ENCODE measurements around the gene RFNG. TPM values are rescaled to one million over a fixed set of nuclear protein-coding genes. Genes with fewer than 3 reads are reported as not detected.

The RFNG gene
- total and polyA plus RNA-seq, 2 donors from 2014 or later = 29.8 to 47.3 TPM

DNA sequence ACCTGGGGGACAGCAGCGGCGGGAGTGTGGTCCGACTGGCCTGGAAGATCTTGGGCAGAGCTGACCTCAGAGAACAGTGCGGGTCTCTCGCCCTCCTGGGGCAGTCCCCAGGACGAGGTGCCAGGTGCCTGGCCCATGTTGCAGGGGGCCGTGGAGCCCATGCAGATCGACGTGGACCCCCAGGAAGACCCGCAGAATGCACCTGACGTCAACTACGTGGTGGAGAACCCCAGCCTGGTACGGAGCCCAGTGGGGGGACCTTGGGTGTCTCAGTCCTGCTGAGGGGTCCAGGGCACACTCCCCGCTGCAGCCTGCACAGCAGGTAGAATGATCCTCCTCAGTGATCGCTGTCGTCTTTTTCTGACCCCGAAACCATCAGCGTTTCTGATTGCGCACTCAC lies 1.5 kb upstream of the RFNG start:
- no peak for TF ChIP-seq CTCF (IDR thresholded peaks at IDR 0.05; ENCODE audit: borderline replicate concordance, extremely low read depth, insufficient read depth)
- intact Hi-C loops (cut with DNase I) = no loop called here
- FAIRE-seq (no peak), DNase-seq (peak in 1 of 5 donors; percentile 72)
- Histone ChIP-seq H3K27me3 (ENCODE audit: control insufficient read depth, insufficient read depth, low read length) (no peaks in the 10 kb centered on the region), H3K36me3 (ENCODE audit: control insufficient read depth in 2 of 3, insufficient read depth in 3 of 3, low read length in 3 of 3) (peaks cover 0 to 9% (median 2%) of the 10 kb centered on the region in 3 donors), H3K4me3 (ENCODE audit: low read length in 3 of 3) (peak overlapping the region in 1 of 3 donors; percentile 80), H3K4me1 (ENCODE audit: control insufficient read depth in 2 of 3, insufficient read depth in 2 of 3, low read depth in 1 of 3, low read length in 3 of 3) (peaks cover 0 to 32% (median 12%) of the 10 kb centered on the region in 3 donors), H3K9ac (ENCODE audit: low read length in 3 of 3) (peak overlapping the region in 1 of 3 donors; percentile 69), H3K9me3 (ENCODE audit: control insufficient read depth in 2 of 3, insufficient read depth in 1 of 3, low read length in 3 of 3) (no peaks in the 10 kb centered on the region), H3K27ac (ENCODE audit: low read depth in 2 of 2, low read length in 2 of 2) (no peak overlapping the region)

GRCh38 chr17:82052638-82053059 lies 1.0 kb upstream of the RFNG start:
- H3K4me3 ChIP-seq (ENCODE audit: low read length in 3 of 3) = peak overlapping the region; percentile 51 to 82 (median 80)
- peaks cover 0 to 9% (median 2%) of the 10 kb centered on the region in 3 donors for H3K36me3 ChIP-seq (ENCODE audit: control insufficient read depth in 2 of 3, insufficient read depth in 3 of 3, low read length in 3 of 3)
- no peak for TF ChIP-seq CTCF (IDR thresholded peaks at IDR 0.05; ENCODE audit: borderline replicate concordance, extremely low read depth, insufficient read depth)
- FAIRE-seq = no peak
- H3K9me3 ChIP-seq (ENCODE audit: control insufficient read depth in 2 of 3, insufficient read depth in 1 of 3, low read length in 3 of 3) = no peaks in the 10 kb centered on the region
- intact Hi-C loops (cut with DNase I) = no loop called here
- peaks cover 0 to 30% (median 9%) of the 10 kb centered on the region in 3 donors for H3K4me1 ChIP-seq (ENCODE audit: control insufficient read depth in 2 of 3, insufficient read depth in 2 of 3, low read depth in 1 of 3, low read length in 3 of 3)
- peak overlapping the region in 2 of 3 donors; percentile 11 to 69 for H3K9ac ChIP-seq (ENCODE audit: low read length in 3 of 3)
- no peak overlapping the region for H3K27ac ChIP-seq (ENCODE audit: low read depth in 2 of 2, low read length in 2 of 2)
- peak in 1 of 5 donors; percentile 77 for DNase-seq
- no peaks in the 10 kb centered on the region for H3K27me3 ChIP-seq (ENCODE audit: control insufficient read depth, insufficient read depth, low read length)

GRCh38 chr17:82050761-82051641 lies 610 bp downstream of the RFNG start:
- Histone ChIP-seq H3K4me3 (ENCODE audit: low read length in 3 of 3) (peak overlapping the region; percentile 33 to 66 (median 56)), H3K27ac (ENCODE audit: low read depth in 2 of 2, low read length in 2 of 2) (no peak overlapping the region), H3K27me3 (ENCODE audit: control insufficient read depth, insufficient read depth, low read length) (no peaks in the 10 kb centered on the region), H3K4me1 (ENCODE audit: control insufficient read depth in 2 of 3, insufficient read depth in 2 of 3, low read depth in 1 of 3, low read length in 3 of 3) (peaks cover 0 to 24% (median 8%) of the 10 kb centered on the region in 3 donors), H3K36me3 (ENCODE audit: control insufficient read depth in 2 of 3, insufficient read depth in 3 of 3, low read length in 3 of 3) (peaks cover 2 to 9% (median 3%) of the 10 kb centered on the region in 3 donors), H3K9me3 (ENCODE audit: control insufficient read depth in 2 of 3, insufficient read depth in 1 of 3, low read length in 3 of 3) (no peaks in the 10 kb centered on the region), H3K9ac (ENCODE audit: low read length in 3 of 3) (peak overlapping the region in 2 of 3 donors; percentile 34 to 41)
- intact Hi-C loops (cut with DNase I) = no loop called here
- peak in 2 of 5 donors; percentile 41 to 80 for DNase-seq
- no peak for TF ChIP-seq CTCF (IDR thresholded peaks at IDR 0.05; ENCODE audit: borderline replicate concordance, extremely low read depth, insufficient read depth)
- no peak for FAIRE-seq
